Stimulated activated CD4-positive, alpha-beta T cell treated with anti-CD3 and anti-CD28 coated beads, Interleukin-15, amount 100 ng/mL, for 1 hour (primary cell): ENCODE measurements around the gene ZRANB2.

ENCODE experiments used
- DNase-seq, 2 donors: peaks; one replicate each; pipeline ENCODE4 v3.0.0-alpha.2; 2020; ENCODE audit warnings: low read depth in 1 of 2, low spot score in 1 of 2

The ZRANB2 gene

GRCh38 chr1:71080739-71081696, at the start of gene ZRANB2:
Gene ZRANB2, minus strand, starts transcription at chr1:71081035. Its CDS starts 40 bp downstream, at chr1:71080995.
- peak; percentile 75 to 79 for DNase-seq

- no peak for DNase-seq
These were observed 47.2 kb upstream of the ZRANB2 start for GRCh38 chr1:71128060-71128459.

GRCh38 chr1:71118086-71118485, 37.3 kb upstream of the ZRANB2 start:
- no peak for DNase-seq

- DNase-seq, result no peak
These were observed 35.9 kb upstream of the ZRANB2 start for GRCh38 chr1:71116729-71117128.

- DNase-seq, result no peak
These were observed 26.0 kb upstream of the ZRANB2 start for GRCh38 chr1:71106658-71107322.

- DNase-seq, result no peak
These were observed 23.6 kb upstream of the ZRANB2 start for GRCh38 chr1:71104417-71104816.

- DNase-seq, result no peak
These were observed 21.1 kb upstream of the ZRANB2 start for GRCh38 chr1:71101839-71102376.

- DNase-seq, result no peak
These were observed 16.6 kb upstream of the ZRANB2 start for GRCh38 chr1:71097428-71097827.

GRCh38 chr1:71094913-71095312, 14.1 kb upstream of the ZRANB2 start:
- no peak for DNase-seq

GRCh38 chr1:71093938-71094337, 13.1 kb upstream of the ZRANB2 start:
- DNase-seq, result no peak

GRCh38 chr1:71089536-71090270, 8.9 kb upstream of the ZRANB2 start:
- DNase-seq, result no peak

- DNase-seq, result no peak
These were observed 7.9 kb upstream of the ZRANB2 start for GRCh38 chr1:71088645-71089287.

GRCh38 chr1:71087713-71088112, 6.9 kb upstream of the ZRANB2 start:
- no peak for DNase-seq

GRCh38 chr1:71087060-71087459, 6.2 kb upstream of the ZRANB2 start:
- DNase-seq, result no peak

- DNase-seq, result no peak
These were observed 5.5 kb upstream of the ZRANB2 start for GRCh38 chr1:71086331-71086730.

GRCh38 chr1:71083271-71083670, 2.4 kb upstream of the ZRANB2 start:
- no peak for DNase-seq

- DNase-seq, result no peak
These were observed 854 bp upstream of the ZRANB2 start for GRCh38 chr1:71081697-71082080.

GRCh38 chr1:71080230-71080738, 551 bp downstream of the ZRANB2 start:
- DNase-seq, result no peak

- no peak for DNase-seq
These were observed 6.2 kb downstream of the ZRANB2 start for GRCh38 chr1:71074681-71075080.

GRCh38 chr1:71072273-71072672, 8.6 kb downstream of the ZRANB2 start:
- DNase-seq, result no peak

- no peak for DNase-seq
These were observed 9.1 kb downstream of the ZRANB2 start for GRCh38 chr1:71071720-71072119.
